ENCODE measurements around the gene WAPL.
"Not testable (repeated sequence)": the region's sequence is repeated elsewhere in the genome, so short reads cannot be mapped to it uniquely, and the experiment has no call there.

The WAPL gene

GRCh38 chr10:86391236-86391840 is 130.3 kb downstream of the WAPL start:
- FAIRE-seq (no peak), DNase-seq (ENCODE audit: low spot score) (no peak)

DNA sequence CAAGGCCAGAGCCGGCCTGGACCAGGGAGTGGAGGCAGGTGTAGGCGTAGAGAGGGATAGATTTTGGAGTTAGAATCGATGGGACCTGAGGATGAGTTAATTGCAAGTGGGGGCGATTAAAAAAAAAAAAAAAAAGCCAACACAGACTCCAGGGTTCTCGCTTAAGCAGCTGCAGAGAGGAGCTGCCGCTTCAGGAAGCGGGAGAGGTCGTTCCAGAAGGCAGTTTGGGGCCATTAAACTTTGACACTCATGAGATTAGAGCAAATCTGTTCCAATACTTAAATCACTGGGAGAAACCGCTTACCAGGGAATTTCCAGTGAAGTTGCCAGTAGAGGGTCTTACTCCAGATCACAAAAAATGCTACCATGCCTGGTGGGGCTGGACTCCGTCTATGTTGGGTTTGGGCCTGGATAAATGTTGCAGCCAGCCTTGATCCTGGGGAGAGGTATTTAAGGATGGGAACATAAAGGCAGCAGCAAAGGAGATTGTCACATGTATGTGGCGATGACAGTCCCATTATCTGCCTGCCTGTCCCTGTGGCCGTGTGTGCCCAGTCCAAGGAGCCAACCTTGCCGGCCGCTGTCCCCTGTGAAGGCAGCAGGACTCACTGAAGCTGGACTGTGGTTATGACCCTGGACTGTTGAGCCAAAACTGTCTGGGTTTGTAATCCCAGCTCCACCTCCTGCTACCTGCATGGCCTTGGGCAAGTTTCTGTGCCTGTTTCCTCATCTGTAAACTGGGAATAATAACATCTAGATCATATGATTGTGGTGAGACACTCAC is 131.1 kb downstream of the WAPL start:
- DNase-seq (ENCODE audit: low spot score) (no peak), FAIRE-seq (no peak)

GRCh38 chr10:86389441-86390193 is 132.0 kb downstream of the WAPL start:
- FAIRE-seq: no peak
- no peak for DNase-seq (ENCODE audit: low spot score)

GRCh38 chr10:86389109-86389440 is 132.5 kb downstream of the WAPL start:
- FAIRE-seq; DNase-seq (ENCODE audit: low spot score): not testable (repeated sequence)

DNA sequence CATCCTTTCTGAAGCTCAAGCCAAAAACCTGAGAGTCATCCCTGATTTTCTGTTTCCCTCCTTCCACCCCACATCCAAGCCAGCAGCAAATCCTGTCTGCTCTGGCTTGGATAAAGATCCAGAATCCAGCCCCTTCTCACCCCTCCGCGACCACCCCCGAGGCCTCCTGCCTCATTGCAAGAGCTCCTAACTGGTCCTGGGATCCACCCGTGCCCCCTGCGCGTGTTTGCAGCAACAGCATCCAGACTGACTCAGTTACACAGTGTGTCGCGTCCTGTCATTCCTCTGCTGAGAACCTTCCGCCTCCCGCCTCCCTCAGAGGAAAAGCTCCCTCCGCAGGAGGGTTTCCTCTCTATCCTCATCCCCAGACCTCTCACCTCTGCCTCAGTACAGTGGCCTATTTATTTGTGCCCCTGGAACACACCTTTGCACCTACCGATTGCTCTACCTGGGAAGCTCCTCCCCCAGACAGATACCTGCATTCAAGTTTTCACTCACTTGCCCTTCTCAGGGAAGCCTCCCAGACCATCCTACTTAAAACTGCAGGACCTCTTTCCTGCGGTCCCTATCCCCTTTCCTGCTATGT is 133.4 kb downstream of the WAPL start:
- DNase-seq (ENCODE audit: low spot score) (no peak), FAIRE-seq (no peak)

GRCh38 chr10:86387178-86387794 is 134.3 kb downstream of the WAPL start:
- FAIRE-seq: no peak
- no peak for DNase-seq (ENCODE audit: low spot score)

DNA sequence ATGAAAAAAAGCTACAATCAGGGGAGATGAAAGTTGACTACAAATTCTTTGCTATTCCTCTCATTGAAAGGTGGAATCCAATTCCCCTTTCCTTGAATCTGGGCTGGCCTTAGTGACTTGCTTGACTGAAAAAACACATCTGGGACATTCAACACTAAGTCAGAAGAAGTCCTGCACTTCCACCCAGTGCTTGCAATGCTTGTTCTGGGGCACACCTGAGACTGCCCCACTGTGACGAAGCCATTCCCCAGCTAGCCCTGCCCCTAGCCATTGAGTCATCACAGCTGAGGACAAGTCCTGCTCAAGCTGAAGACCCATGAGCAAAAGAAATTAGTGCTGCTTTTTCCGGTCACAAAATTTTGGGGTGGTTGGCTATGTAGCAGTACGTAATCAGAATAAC is 135.8 kb downstream of the WAPL start:
- no peak for FAIRE-seq

More for the DNA sequence above, 135.8 kb downstream of the WAPL start:
- no peak for DNase-seq (ENCODE audit: low spot score)
